Inflammatory macrophage treated with lipopolysaccharide for 4 hours (primary cell): ENCODE results near the gene TSC22D1.

Experiments used
- DNase-seq: peaks from one replicate; pipeline ENCODE4 v3.0.0-alpha.2; 2020

The TSC22D1 gene

DNA sequence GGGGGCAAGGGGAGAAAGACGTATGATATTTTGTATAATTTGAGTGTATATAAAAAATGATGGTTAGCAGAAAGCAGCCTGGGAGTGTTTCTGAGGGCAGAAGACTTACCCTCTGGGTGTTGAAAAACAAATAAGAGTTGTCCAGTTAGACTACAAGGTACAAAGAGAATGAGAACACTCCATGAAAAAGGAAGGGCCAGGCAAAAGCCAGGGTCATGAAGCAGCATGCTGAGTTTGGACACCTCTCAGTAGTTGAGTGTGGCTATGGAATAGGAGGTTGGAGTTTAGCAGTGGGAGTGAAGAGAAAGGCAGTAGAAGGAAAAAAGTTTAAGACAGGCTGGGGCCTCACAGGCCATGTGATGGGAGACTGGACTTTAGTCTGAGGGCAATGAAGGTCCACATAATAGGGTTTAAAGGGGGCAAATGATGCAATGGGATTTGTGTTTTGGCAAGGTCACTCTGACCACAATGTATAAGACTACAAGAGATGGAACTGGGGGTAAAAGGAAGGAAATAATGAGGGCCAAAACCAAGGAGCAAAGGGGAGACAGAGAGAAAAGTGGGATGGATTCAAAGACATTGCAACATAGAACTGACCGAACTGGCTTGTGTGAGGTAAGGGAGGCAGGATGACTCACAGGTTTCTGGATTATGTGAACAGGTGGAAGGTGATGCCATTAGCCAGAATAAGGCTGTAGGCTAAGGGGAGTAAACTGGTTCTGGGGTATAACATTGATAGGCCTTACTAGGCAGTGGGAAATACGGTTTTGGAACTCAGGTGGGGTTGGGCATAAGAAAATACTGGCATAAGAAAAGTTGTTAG is 125.9 kb downstream of the TSC22D1 start:
- DNase-seq = no peak

DNA sequence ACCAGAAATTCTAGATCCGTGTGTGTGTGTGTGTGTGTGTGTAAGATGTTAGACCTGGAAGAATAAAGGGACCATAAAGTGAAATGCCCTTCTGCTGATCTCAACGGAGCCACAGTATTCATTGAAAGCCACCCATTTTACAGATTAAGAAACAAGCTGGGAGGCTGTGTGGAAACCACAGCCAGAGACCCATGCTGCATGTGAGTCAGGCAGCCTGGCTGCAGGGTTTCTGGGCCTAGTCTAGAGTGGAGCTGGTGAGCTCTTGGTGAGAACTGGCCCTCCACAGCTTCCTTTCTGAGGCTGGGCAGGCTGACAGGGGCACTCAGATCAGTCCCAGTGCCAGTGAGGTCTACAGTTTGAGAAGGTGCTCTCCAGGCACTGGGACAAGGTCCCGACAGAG is 127.3 kb downstream of the TSC22D1 start:
- DNase-seq = no peak

DNA sequence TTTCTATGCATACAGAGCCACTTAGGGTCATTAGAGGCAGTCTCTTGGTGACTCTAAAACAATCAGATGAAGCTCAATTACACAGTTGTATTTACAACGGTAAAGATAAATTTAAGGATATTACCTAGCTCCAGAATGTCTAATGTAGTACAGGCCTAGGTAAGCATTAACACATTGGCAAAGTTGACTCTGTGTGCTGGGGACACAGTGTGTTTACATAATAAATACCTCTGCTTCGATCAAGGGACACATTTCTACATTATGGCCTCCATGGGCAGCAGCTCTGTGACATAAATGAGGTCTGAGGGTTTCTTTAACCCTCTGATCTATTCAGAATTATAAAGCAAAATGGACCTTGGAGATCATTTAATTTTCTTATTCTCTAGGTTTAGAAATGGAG is 127.8 kb downstream of the TSC22D1 start:
- no peak for DNase-seq

DNA sequence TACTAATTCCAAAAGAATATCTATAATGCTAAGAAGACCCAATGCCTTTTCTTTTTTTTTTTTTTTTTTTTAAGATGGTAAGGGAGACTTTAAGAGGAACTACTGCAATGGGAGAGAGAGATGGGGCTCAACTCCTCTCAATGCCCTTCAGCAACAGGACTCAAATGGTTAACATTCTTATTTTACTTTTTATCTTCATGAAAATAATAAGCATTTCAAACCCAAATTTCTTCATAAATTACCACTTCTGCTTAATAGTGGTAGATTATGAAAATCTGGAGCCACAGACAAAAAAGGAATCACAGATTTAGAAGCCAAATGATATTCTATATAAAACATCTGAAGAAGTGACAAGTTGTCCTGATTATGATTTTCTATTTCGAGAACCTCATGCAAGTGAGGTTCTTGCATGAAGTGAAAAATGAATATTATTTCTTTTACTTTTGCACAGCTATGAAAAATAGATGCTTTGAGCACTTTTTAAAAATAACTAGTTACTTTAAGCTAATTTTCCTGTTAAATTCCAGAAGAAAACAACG is 128.3 kb downstream of the TSC22D1 start:
- DNase-seq = no peak

DNA sequence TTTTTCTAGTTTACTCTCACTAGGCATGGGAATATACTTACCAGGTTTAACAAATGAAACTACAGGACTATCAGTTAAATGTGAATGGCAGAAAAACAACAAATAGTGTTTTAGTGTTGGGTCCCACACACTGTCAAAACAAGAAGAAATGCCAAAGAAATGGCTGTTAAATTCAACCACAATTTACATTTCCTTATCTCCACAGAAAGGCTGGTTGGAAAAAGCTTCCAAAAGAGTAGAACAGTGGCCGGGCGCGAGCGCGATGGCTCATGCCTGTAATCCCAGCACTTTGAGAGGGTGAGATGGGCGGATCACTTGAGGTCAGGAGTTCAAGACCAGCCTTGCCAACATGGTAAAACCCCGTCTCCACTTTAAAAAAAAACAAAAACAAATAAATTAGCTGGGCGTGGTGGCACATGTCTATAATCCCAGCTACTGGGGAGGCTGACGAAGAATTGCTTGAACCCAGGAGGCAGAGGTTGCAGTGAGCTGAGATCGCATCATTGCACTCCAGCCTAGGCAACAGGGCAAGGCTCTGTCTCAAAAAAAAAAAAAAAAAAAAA is 136.0 kb downstream of the TSC22D1 start:
- no peak for DNase-seq

DNA sequence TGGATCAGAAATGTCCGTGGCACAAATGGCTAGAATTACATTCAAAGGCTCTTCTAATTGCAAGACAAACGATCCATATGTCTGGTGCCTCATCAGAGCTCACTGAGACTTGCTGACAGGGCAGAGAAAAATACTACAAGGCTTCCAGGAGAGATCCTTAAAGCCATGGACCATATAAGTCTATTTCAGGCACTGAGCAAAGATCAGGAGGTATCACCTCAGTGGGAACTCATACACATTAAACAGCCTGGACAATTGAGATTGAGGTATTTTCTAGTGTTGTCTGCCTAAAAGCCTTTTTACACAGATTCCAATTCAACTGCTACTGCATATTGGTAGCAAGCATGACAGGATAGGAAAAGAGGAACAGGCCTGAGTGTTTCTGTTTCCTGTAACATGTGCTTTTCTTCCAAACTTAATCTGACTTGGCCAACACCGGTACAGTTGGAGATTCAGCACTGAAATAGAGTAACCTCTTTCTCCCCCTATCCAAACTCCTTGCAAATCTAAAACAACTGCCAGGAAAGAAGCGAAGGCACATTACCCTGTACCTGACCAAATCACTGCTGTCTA is 136.6 kb downstream of the TSC22D1 start:
- DNase-seq = peak; percentile 41

DNA sequence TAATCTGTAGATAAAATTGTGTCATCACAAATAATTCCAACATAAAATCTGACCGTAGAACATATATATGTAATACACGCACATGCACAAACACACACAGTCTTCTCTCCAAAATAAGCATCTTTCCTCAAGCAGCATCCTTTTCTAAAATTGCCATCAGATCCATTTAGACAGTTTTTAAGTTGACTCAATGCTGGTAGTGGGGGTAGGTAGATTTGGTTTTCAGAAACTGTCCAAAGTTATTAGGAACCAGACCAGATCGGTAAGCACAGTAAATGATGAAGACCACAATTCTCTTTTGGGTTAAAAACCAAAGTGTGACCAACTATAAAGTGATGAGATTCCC is 137.9 kb downstream of the TSC22D1 start:
- no peak for DNase-seq

DNA sequence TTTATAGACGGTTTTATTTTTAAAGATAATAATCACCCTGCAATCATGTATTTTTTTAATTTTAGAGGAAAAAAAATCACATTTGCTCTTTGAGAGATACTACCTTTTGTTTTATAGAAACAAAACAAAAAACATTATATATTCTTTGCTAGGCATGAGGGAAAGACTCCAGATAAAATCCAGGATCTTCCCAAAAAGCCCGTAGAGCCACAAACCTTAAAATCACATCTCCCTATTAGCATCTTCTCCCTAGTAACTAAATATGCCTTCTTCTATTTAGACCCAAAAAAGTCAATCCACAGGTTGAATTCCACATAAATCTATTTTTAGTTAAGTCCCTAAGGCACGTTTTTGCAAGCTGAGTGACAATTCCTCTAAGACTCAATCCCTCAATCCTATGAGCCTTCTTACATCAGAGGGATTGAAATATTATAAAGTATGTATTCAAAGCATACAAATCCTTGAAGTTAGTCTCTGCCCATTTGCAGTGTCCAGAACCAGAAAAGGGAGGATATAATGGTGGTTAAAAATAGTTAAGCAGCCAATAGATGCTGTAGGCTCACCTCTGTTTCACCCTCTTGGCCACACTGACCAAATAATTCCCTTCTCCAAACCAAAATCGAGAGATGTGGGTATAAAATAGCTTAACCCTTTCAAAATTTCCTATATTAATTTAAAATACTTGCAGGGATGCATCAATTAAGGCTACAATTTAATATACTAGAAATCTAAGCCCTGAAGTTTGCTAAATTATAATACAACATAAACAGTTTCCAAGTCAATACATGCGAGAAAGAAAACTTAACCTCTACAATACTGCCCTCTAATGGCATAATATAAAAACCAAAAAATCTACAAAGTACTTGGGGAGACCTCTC is 138.5 kb downstream of the TSC22D1 start:
- peak; percentile 67 for DNase-seq

DNA sequence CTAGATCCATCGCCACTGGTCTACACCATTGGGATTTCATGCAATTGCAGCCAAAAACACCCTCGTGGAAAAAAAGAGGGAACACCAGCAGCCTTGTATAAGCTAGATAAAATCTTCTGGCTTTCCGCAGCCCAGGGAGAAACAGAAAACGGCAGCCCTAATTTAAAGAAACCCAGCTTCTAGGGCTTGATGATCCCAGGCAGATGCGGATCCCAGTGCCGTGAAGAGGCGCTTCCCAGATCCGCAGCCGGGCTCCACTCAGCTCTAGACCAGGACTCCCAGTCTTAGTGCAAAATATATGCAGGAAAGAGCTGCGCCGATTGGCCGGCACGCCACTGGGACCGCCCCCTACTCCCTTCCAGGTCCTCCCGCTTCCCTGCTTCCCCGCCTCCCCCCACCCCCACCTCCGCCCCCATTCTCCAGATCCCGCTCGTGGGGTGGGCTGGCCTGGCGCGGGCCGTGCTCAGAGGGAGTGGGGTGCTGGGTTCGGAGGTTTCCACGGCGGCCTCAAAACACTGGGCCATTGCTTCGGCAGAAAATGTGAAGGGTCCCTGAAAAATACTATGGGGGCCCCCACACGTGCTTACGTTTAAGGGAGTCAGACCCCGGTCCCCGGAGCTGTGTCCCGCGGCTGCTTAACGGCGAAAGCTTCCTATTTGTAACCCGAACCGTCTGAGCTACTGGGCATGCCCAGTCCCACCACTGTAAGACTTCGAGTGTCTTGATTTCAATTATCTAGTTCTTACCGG is 139.4 kb downstream of the TSC22D1 start:
- DNase-seq = peak; percentile 72

DNA sequence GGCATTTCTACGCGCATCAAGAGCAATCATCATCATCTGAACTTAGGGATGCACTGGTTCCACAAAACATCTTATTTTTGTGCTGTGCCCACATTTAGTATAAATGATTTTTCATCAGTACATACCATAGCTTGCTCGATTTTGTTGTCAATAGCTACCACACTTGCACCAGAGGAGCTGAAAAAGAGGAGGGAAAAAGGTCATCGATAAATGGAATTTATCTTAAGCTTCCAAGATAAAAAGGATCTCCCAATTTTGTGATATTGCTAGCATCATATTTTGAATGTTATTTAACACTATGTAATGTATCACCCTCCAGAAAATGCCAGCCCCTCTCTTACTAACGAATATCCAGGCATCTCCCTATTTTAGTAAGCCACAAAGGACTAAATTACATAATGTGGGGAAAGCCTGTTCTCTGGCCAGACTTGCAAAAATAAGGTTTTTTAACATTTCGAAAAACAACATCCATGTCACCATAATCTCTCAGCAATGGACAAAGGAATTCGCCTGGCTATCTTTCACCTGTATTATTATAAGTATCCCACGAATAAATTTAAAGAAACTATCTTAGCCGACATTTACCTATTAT is 140.1 kb downstream of the TSC22D1 start:
- peak; percentile 46 for DNase-seq

DNA sequence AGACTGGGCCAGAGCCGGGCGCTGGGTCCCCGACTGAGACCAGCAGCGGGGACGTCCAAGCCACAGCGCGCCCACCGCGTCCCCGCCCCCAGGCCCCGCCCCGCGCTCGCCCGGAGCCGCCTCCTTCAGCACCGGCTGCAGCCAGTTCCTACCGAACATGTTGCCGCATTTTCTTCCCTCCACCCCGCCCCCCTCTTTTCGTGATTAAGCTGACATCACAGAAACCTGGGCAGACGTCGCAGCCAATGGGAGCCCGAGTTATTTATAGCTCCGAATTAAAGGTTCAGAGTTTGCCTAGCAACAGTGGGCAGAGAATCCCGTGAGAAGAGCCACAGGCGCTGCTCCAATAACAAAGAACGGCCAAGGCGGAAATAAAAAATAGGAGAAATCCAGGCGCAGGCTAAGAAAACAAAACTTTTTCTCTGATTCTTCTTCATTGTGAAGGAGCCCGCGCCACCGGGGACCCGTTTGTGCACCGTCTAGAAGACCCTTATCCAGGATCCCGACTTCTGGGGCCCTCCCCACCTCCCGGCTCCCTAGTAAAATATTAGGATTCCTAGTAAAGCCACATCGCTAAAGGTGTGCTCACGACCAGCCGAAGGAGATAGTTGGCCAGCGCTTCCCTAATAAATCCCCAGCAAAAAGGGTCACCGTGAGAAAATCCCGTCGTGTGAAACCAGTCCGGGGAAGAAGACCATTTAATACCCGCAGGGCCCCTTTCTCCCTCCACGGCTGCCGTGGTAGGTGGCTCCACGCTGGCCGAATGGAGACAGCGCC is 140.8 kb downstream of the TSC22D1 start:
- peak; percentile 95 for DNase-seq

DNA sequence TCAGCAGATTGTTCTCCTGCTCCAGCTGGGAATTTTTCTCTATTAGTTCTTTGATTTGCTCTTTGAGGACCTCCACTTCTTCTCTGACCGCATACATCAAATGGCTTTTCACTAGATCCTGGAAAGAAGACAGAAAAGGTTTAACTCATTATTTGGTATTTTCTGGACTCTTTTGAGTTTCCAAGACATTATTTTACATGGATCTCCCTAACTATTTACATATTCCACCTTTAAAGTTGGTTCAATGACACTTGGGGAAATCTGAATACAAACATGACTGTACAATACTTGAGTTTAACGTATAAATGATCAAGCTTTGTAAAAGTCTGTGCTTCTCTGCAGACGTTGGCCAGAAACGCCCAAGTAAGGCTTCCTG is 141.4 kb downstream of the TSC22D1 start:
- no peak for DNase-seq

DNA sequence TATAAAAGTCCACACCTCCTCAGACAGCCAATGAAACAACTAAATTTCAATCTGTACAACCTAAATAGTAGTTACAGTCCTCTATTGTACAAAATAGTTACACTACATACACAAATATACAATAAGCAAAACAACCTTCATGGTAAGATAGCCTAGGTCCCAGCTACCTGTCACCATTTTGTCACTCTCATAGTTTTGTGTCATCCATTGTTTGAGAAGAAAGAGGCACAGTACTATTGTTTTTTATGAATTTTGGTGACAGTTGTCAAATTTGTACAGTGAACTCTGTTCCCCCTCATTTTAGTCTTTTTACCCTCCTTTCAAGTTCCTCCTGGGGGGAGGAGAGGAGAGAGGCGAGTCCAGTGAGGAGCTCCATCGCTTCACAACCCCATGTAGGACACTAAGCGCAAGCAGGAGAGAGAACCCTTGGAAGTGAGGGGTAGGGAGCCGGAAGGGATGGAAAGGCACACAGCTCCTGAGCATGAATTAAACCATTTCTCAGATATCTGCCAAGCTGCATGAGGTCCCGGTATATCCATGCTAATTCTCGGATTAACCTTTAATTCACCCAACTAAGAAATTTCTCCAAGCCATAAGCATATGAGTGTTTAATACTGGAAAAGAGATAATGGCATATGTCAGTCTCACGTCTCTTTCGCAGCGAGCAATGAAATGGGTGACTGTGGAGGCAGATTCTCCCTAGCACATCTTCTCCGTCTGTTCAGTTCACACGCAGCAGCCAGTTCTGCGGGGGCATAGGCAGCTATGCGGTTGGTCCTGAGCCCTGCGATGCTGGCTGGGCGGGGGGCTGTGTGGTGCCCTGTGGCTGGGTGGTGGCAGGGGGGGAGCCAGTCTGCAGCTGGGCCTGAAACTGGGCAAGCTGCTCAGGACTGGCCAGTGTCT is 142.0 kb downstream of the TSC22D1 start:
- DNase-seq = no peak

DNA sequence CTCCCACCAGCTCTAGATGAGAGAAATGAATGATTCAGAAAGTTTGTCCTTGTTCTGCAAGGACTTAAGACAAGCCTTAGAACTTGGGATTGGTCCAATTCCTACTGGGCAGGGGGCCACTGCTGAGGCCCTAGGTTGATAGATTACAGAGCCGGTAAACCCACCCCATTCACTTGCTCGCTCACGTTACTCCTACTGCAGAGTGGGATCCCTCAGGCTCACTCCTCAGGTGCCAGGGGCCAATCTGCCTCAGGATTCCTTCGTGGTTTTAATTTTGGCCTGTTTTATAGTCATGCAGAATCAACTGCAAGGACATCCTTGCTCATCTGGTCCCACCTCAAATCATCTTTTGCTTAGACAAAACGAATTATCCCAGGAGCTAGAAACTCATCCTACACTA is 143.5 kb downstream of the TSC22D1 start:
- DNase-seq = no peak

DNA sequence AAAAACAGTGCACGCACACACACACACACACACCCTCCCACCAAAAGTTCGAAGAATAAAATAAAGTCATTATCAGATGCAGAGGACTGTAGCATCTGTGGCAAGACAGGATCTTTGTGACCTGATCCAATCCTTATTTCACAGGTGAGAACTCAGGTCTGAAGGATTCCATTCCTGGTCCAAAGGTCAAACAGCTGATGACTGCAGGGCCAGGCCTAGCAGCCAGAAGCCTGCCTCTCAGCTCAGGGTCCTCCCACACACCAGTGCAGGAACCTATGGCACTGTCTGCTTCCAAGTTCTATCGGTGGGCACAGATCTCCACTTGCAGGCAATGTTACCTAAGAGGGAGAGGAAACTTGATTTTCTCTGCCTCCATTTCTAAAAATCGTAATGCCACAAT is 145.0 kb downstream of the TSC22D1 start:
- DNase-seq = no peak

DNA sequence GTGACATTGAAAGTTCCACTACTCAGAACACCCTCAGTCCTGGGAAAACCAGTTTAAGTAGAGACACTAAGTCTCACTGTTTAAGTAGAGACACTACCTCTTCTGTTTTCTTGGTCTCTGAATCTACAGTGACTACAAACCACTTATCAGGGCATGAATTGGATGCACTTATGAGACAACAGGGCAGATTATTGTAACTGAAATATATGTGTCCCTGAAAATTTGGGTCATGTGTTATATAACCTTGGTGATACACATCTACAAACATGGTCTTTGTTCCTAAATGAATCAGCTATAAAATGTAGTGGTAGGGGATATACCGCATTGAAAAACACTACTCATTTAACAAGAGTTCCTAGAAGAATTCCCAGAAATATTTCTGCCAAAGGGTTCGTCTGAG is 146.8 kb downstream of the TSC22D1 start:
- no peak for DNase-seq

DNA sequence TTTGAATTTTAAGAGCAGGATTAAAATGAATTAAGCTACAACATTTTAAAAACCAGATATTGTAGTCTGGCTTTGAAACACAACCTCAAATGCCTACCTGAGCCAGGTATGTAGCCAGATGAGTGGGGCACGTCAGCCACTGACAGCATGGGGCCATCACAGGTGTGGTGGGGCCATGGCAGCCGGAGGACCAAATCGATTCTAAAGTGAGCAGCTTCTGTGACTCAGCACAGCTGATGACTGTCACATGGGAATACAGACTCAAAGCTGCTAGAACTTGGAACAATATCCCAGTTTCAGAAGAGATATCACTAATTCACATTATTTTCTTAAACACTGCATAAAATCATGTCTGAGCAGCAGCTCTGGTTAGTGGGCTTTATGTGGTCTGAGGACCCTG is 149.7 kb downstream of the TSC22D1 start:
- no peak for DNase-seq

DNA sequence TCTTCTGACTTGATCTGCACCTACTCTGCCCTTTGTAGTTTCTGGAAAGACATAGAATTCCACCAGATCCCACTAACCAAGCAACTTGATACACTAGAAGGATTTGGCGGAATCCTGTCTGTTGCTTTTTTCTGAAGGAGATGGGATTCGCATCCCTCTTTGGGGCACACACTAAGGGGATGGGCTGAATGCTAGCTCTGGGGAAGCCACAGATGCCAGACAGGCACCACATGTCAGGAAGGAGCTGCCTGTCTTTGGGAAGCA is 150.4 kb downstream of the TSC22D1 start:
- no peak for DNase-seq

DNA sequence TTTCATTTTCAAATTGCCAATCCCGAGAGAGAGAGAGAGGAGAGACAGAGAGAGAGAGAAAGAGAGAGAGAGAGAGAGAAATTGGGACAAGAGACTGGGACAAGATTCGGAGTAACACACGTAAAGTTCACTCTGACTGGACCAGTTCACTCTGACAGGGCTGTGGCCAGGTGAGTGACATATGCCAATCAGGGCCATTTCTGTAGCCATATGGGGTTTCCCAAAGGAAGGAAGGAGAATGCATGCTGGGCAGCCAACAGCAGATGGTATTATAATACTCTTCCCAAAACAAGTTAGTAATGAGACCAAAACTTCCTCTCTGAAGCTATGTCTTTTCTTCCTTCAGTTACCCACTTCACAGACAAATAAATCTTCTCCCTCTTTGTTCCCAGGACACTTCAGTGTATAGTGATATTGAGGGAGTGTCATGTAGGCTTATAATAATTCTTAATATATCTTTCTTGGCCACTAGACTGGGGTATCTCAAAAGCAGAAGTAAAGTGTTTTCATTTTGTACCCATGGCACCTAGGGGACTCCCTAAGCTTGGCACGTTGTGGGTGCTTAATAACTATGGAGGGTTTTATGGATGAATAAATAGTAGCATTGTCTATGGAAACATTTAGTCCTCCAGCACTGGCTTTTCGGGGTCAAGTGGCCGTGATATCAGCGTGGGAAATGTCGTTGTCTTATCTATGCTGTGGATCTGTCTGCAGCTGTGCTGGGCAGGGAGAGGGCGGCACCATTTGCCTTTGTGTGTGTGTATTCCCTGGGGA is 150.9 kb downstream of the TSC22D1 start:
- DNase-seq = no peak

DNA sequence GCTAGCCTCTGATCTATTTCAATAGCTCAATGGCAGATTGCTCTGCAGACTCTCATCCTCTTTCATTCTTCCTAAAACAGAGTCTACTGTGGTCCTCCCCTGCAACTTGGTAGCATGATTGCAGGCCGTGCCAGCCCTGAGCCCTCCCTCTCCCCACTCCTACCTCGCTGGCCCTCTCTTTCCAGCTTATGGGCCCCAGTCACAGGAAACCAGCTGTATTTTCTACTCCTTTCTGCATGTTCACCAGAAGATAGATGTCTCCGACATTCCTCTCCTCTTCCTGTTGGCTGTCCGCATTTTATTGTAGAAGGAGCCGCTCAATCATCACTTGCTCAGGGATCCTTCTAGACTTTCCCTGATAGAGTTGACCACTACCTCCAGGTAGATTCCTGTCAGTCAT is 152.3 kb downstream of the TSC22D1 start:
- no peak for DNase-seq
